K562 (cell line): ENCODE results near the gene SAMD10. TPM values are rescaled to one million over a fixed set of nuclear protein-coding genes. Genes with fewer than 3 reads are reported as not detected.

ENCODE experiments used
- ATAC-seq: fragments of 200-7000 bp; cut with Tn5 transposase; 3 replicates; pipeline ENCODE4 v1.9.1; 2020; ENCODE audit warnings: moderate library complexity
- BruUV-seq: library from RNA; stranded (reverse); fragments of 400-500 nt; replicated peaks from 2 replicates; lab custom pipeline; 2021; lab: Mats Ljungman, UMichigan
- CTCF ChIA-PET: fragments of 300-600 bp; formaldehyde crosslinking; extraction: SDS; loops from one replicate; lab custom pipeline; 2021; ENCODE audit warnings: low intra/inter-chr PET ratio; lab: Yijun Ruan, JAX
- POLR2A ChIA-PET: fragments of 300-600, 350-650 bp; sonication (Branson Sonifier 250); formaldehyde crosslinking; extraction: SDS; loops from one replicate; lab custom pipeline; 2021; ENCODE audit warnings: antibody characterized with exemption, inconsistent platforms; lab: Yijun Ruan, JAX
- DNase-seq, 4 experiments: peaks; one replicate each; pipeline versions ENCODE4 v3.0.0 to v3.0.0-alpha.2; 2011 to 2018; ENCODE audit warnings: low spot score in 3 of 4, mixed read lengths in 3 of 4; ENCODE audit errors: extremely low read depth in 1 of 4
- FAIRE-seq: peaks from 2 replicates; lab custom pipeline; 2011; peaks lifted over from hg19 to GRCh38; lab: Jason Lieb, UNC
- H2AFZ ChIP-seq: 2 replicates; pipeline ENCODE4 v1.6.0; 2011; ENCODE audit warnings: low read depth, low read length, control low read depth, inconsistent platforms
- H3K27ac ChIP-seq: fragments of 200-600 bp; 3 replicates; pipeline ENCODE4 v1.8.0; 2011; ENCODE audit warnings: low read depth, mild to moderate bottlenecking, control low read depth, inconsistent platforms, low read length, moderate library complexity, mixed read lengths; ENCODE audit errors: extremely low read depth
- H3K27me3 ChIP-seq, 2 experiments: fragments of 300-600 bp in 1 of 2; 2 replicates in 1 of 2; 3 replicates in 1 of 2; pipeline versions ENCODE4 v1.6.0 to v1.8.0; 2011; ENCODE audit warnings: inconsistent platforms in 2 of 2, low read length in 2 of 2, mild to moderate bottlenecking in 1 of 2, mixed read lengths in 1 of 2, moderate library complexity in 1 of 2; ENCODE audit not compliant: control insufficient read depth in 2 of 2, insufficient read depth in 2 of 2
- H3K36me3 ChIP-seq: fragments of 300-600 bp; 3 replicates; pipeline ENCODE4 v1.8.0; 2011; ENCODE audit warnings: mild to moderate bottlenecking, low read length, inconsistent platforms; ENCODE audit not compliant: control insufficient read depth, insufficient read depth
- H3K4me1 ChIP-seq, 2 experiments: fragments of 200-600 bp in 1 of 2; replicated peaks in 1 of 2; 2 replicates in 1 of 2; 3 replicates in 1 of 2; pipeline versions ENCODE4 v1.5.1 to v1.8.0; 2011; ENCODE audit warnings: inconsistent platforms in 2 of 2, low read length in 2 of 2, mild to moderate bottlenecking in 1 of 2, mixed read lengths in 1 of 2, moderate library complexity in 1 of 2; ENCODE audit not compliant: control insufficient read depth in 2 of 2, insufficient read depth in 2 of 2
- H3K4me2 ChIP-seq: 2 replicates; pipeline ENCODE4 v1.6.1; 2011; ENCODE audit warnings: low read length, control low read depth, inconsistent platforms, mixed read lengths; ENCODE audit not compliant: insufficient read depth
- H3K4me3 ChIP-seq: fragments of 200-600 bp; sonication (generic), shearing (Covaris generic); 2 replicates; pipeline ENCODE4 v1.5.1; 2016; ENCODE audit warnings: control low read depth, inconsistent platforms
- H3K79me2 ChIP-seq: fragments of 200-600 bp; 3 replicates; pipeline ENCODE4 v1.8.0; 2011; ENCODE audit warnings: low read length, inconsistent platforms; ENCODE audit not compliant: control insufficient read depth, insufficient read depth
- H3K9ac ChIP-seq, 2 experiments: 2 replicates each; pipeline versions ENCODE4 v1.6.0 to v1.6.1; 2011; ENCODE audit warnings: low read depth in 2 of 2, low read length in 2 of 2, control low read depth in 1 of 2, inconsistent platforms in 1 of 2, mild to moderate bottlenecking in 1 of 2, mixed read lengths in 1 of 2; ENCODE audit not compliant: insufficient read depth in 1 of 2
- H3K9me1 ChIP-seq: one replicate; pipeline ENCODE4 v1.6.0; 2011; ENCODE audit warnings: inconsistent platforms, mild to moderate bottlenecking, low read length, moderate library complexity; ENCODE audit not compliant: control insufficient read depth, insufficient read depth
- H3K9me3 ChIP-seq: replicated peaks from 2 replicates; pipeline ENCODE4 v1.5.1; 2011; ENCODE audit warnings: low read depth, low read length, inconsistent platforms; ENCODE audit not compliant: control insufficient read depth, insufficient read depth
- H4K20me1 ChIP-seq: replicated peaks from 2 replicates; pipeline ENCODE4 v1.6.1; 2011; ENCODE audit warnings: low read length, inconsistent platforms, mixed read lengths; ENCODE audit not compliant: control insufficient read depth, insufficient read depth
- ARHGAP35 ChIP-seq: fragments of 450-650 bp; IDR thresholded peaks from 2 replicates; pipeline ENCODE4 v1.6.1; 2018; ENCODE audit not compliant: partially characterized antibody
- BRD4 ChIP-seq: fragments of 200-600 bp; sonication (generic); IDR thresholded peaks from 2 replicates; pipeline ENCODE4 v1.6.1; 2017; ENCODE audit warnings: inconsistent platforms
- CAMTA2 ChIP-seq: fragments of 250-450 bp; sonication (Bioruptor Pico); conservative IDR thresholded peaks from 2 replicates; pipeline ENCODE4 v1.5.1; 2022
- CEBPG ChIP-seq, 3 experiments: fragments of 200-800 bp in 1 of 3; sonication (Bioruptor generic) in 1 of 3; sonication (generic) in 1 of 3; formaldehyde crosslinking in 1 of 3; IDR thresholded peaks in 2 of 3; conservative IDR thresholded peaks in 1 of 3; 2 replicates each; pipeline versions ENCODE4 v1.6.1 to v1.8.0; 2016 to 2022; ENCODE audit warnings: missing compliant biosample characterization in 2 of 3, missing genetic modification characterization in 2 of 3, mild to moderate bottlenecking in 1 of 3, missing genetic modification reagents in 1 of 3
- FOXA3 ChIP-seq, 2 experiments: fragments of 450-650 bp in 1 of 2; sonication (generic) in 1 of 2; formaldehyde crosslinking; IDR thresholded peaks in 1 of 2; conservative IDR thresholded peaks in 1 of 2; 2 replicates each; pipeline versions ENCODE4 v1.4.0 to v1.8.0; 2020 to 2022; ENCODE audit warnings: mild to moderate bottlenecking in 2 of 2, missing genetic modification reagents in 1 of 2
- GATA2 ChIP-seq: sonication (generic); formaldehyde crosslinking; IDR thresholded peaks from 2 replicates; pipeline ENCODE4 v1.4.0; 2020; ENCODE audit warnings: mild to moderate bottlenecking, missing genetic modification reagents
- HDAC1 ChIP-seq, 2 experiments: fragments of 450-650 bp; IDR thresholded peaks; 2 replicates each; pipeline ENCODE4 v1.6.1; 2016 to 2017; ENCODE audit warnings: inconsistent platforms in 1 of 2, mild to moderate bottlenecking in 1 of 2, moderate library complexity in 1 of 2
- HNRNPH1 ChIP-seq: fragments of 200-400 bp; formaldehyde crosslinking; optimal IDR thresholded peaks from 2 replicates; pipeline ENCODE3; 2017; ENCODE audit warnings: low read depth, mild to moderate bottlenecking, low read length, moderate library complexity
- MXI1 ChIP-seq: IDR thresholded peaks from 2 replicates; pipeline ENCODE4 v1.6.1; 2011; ENCODE audit warnings: low read depth, mild to moderate bottlenecking, improper control_type of control experiment, low read length
- NFATC3 ChIP-seq: fragments of 450-650 bp; IDR thresholded peaks from 2 replicates; pipeline ENCODE4 v1.6.1; 2017; ENCODE audit warnings: mild to moderate bottlenecking
- SAP30 ChIP-seq: fragments of 200-600 bp; sonication (generic); IDR thresholded peaks from 2 replicates; pipeline ENCODE4 v1.6.1; 2012; ENCODE audit warnings: borderline replicate concordance, low read depth, mild to moderate bottlenecking, moderate library complexity, low read length, control low read depth, inconsistent platforms; ENCODE audit not compliant: insufficient read depth, poor library complexity, severe bottlenecking
- SREBF1 ChIP-seq: fragments of 150-350 bp; IDR thresholded peaks from 2 replicates; pipeline ENCODE4 v1.6.1; 2014; ENCODE audit warnings: antibody characterized with exemption, low read depth, low read length, borderline replicate concordance
- STAT5B ChIP-seq: fragments of 250-450 bp; sonication (Bioruptor Pico); IDR thresholded peaks from 2 replicates; pipeline ENCODE4 v1.8.0; 2021; ENCODE audit warnings: mild to moderate bottlenecking, inconsistent platforms
- TEAD1 ChIP-seq, 2 experiments: fragments of 450-650 bp in 1 of 2; sonication (generic) in 1 of 2; formaldehyde crosslinking; IDR thresholded peaks; 2 replicates each; pipeline versions ENCODE4 v1.4.0 to v1.8.0; 2020 to 2022; ENCODE audit warnings: mild to moderate bottlenecking in 2 of 2, missing genetic modification reagents in 1 of 2
- TEAD4 ChIP-seq, 2 experiments: sonication (generic) in 1 of 2; formaldehyde crosslinking in 1 of 2; IDR thresholded peaks; 2 replicates each; pipeline versions ENCODE4 v1.6.1 to v1.8.0; 2012 to 2022; ENCODE audit warnings: borderline replicate concordance in 1 of 2, inconsistent platforms in 1 of 2, low read length in 1 of 2, mild to moderate bottlenecking in 1 of 2, missing genetic modification reagents in 1 of 2
- ZNF143 ChIP-seq: sonication (generic); formaldehyde crosslinking; IDR thresholded peaks from 2 replicates; pipeline ENCODE4 v1.9.0; 2022; ENCODE audit warnings: mild to moderate bottlenecking, missing genetic modification reagents
- ZNF24 ChIP-seq: fragments of 450-650 bp; IDR thresholded peaks from 2 replicates; pipeline ENCODE4 v1.6.1; 2016
- ZNF408 ChIP-seq: fragments of 250-450 bp; sonication (Bioruptor Pico); IDR thresholded peaks from 2 replicates; pipeline ENCODE4 v1.4.0; 2020; ENCODE audit warnings: low read depth, mild to moderate bottlenecking, moderate library complexity
- WGBS: fragments of 100-300 bp; shearing (Covaris generic); methylation state at CpG from one replicate; pipeline ENCODE4 v1.1.6; 2016; ENCODE audit warnings: low coverage, mixed read lengths; ENCODE audit not compliant: insufficient coverage; ENCODE audit errors: missing lambda C conversion rate; 5-methylcytosine and 5-hydroxymethylcytosine counted together
- in situ Hi-C: fragments of 300-500 bp; cut with MboI; formaldehyde crosslinking; loops from 4 replicates; pipeline ENCODE4 v1.15.0; 2018; ENCODE audit warnings: inconsistent platforms, mixed read lengths
- intact Hi-C: fragments of 100-400 bp; cut with micrococcal nuclease; formaldehyde crosslinking; loops from 2 replicates; pipeline ENCODE4 v1.14.2; 2022
- polyA plus RNA-seq, 8 experiments: library from polyadenylated mRNA; depleted of rRNA in 4 of 8; stranded (reverse) in 5 of 8; unstranded in 3 of 8; fragments of >200 nt; fragmentation: Nextera tagmentation in 2 of 8; fragmentation: Illumina TruSeq in 1 of 8; extraction: Ambion mirVana in 2 of 8; extraction: Trizol in 1 of 8; gene quantifications; 2 replicates each; pipeline versions ENCODE4 v1.2.1 to v1.2.3, GENCODE V29; 2011 to 2014; ENCODE audit warnings: inconsistent platforms in 1 of 8, missing spikeins in 1 of 8
- total RNA-seq, 7 experiments: library from RNA; depleted of rRNA in 6 of 7; stranded (reverse); fragments of >200 nt in 6 of 7; fragmentation: Illumina TruSeq in 2 of 7; extraction: Trizol in 2 of 7; gene quantifications; 2 replicates each; pipeline versions ENCODE4 v1.2.1 to v1.2.3, GENCODE V29; 2011 to 2021; ENCODE audit warnings: low replicate concordance in 1 of 7
- TF ChIP-seq, protein P1 (sequence below): fragments of 450-650 bp; conservative IDR thresholded peaks from 2 replicates; pipeline ENCODE4 v1.6.1; 2016; ENCODE audit warnings: missing genetic modification characterization, low read depth, mild to moderate bottlenecking, missing compliant biosample characterization, moderate library complexity
- TF ChIP-seq, protein P2 (sequence below): sonication (generic); formaldehyde crosslinking; IDR thresholded peaks from 2 replicates; pipeline ENCODE4 v1.5.0; 2020; ENCODE audit warnings: missing genetic modification reagents

Gene SAMD10
- total and polyA plus RNA-seq, 9 of the 15 experiments (the other 6 are each of a cell fraction or from before 2014, with no cell fraction given) = 0.37 to 15.2 (median 4.8) TPM

DNA sequence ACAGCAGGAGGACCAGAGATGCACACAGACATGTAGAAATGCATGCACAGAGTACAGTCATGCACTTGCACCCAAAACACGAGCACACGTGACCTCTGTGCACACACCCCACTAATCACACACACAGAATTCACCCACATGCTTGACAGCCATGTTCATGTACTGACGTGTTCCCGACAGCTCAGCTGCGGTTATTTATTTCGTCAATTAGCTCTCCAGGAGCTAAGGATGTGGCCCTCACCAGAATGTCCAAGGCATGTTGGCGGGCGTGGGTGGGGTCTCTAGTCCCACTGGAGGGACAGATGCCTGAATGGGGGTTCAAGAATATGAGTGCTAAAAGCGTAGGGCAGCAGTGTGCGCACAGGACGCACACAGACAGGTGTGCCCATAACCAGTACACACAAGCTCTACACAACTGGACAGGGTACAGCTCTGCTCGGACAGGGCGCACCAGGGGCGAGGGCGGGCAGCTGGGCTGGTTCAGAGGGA, 919 bp upstream of the SAMD10 start:
- Histone ChIP-seq H3K9me3 (no peaks in the 10 kb centered on the region), H3K9me1 (peaks cover 3% of the 10 kb centered on the region), H3K4me2 (peak overlapping the region; percentile 99), H3K36me3 (peaks cover 31% of the 10 kb centered on the region; the same call in 2 of the 3 replicates), H3K9ac (peak overlapping the region; percentile 86 to 92), H4K20me1 (no peaks in the 10 kb centered on the region), H2AFZ (peak overlapping the region; percentile 83), H3K79me2 (peaks cover 34% of the 10 kb centered on the region), H3K4me3 (peak overlapping the region; percentile 100), H3K4me1 (peaks cover 24 to 50% of the 10 kb centered on the region in 2 experiments), H3K27me3 (no peaks in the 10 kb centered on the region), H3K27ac (peak overlapping the region; percentile 68)
- BruUV-seq = no TSS peak
- 64% methylated on average over 15 of the region's 15 CpGs for WGBS
- ChIA-PET CTCF (interaction anchor here (1.2 kb wide), 1 partner anchor 58 kb away, joined by 3 read pairs; no protein-coding TSS in a partner anchor), POLR2A (interaction anchor here (0.6 to 1.4 kb wide), 8 partner anchors 10 to 442 kb away, joined by 3 to 4 read pairs (median 4); no protein-coding TSS in a partner anchor)
- intact Hi-C loops = no loop called here
- DNase-seq = no peak
- peak; percentile 42 for ATAC-seq
- FAIRE-seq = peak; percentile 79
- in situ Hi-C loops = no loop called here
- TF ChIP-seq CEBPG (CRISPR knock-in tag; IDR thresholded peaks at IDR 0.05) (0 out of 2 replicates have a peak, but pooled peaks have one; percentile 7), CEBPG (tag; conservative IDR thresholded peaks at IDR 0.05 in 1 of 2, IDR thresholded peaks at IDR 0.05 in 1 of 2) (no peak), MXI1 (no peak), ARHGAP35 (no peak), CAMTA2 (CRISPR knock-in tag) (no peak), ZNF143 (peak; percentile 19; the same call in 1 of the 2 replicates), TEAD1 (CRISPR knock-in tag; IDR thresholded peaks at IDR 0.05) (peak in 1 of 2 experiments; percentile 15; a peak in 1 of 4 replicates), NFATC3 (no peak), HNRNPH1 (no peak), HDAC1 (IDR thresholded peaks at IDR 0.05) (no peak), FOXA3 (CRISPR knock-in tag; conservative IDR thresholded peaks at IDR 0.05 in 1 of 2, IDR thresholded peaks at IDR 0.05 in 1 of 2) (peak in 1 of 2 experiments; percentile 68; a peak in 1 of 4 replicates), ZNF24 (no peak), STAT5B (CRISPR knock-in tag) (no peak), SAP30 (peak; percentile 22), GATA2 (CRISPR knock-in tag) (no peak), SREBF1 (no peak), ZNF408 (CRISPR knock-in tag) (no peak), TEAD4 (IDR thresholded peaks at IDR 0.05; ENCODE audit: low read length) (no peak; the same call in 1 of the 2 replicates), TEAD4 (CRISPR knock-in tag; IDR thresholded peaks at IDR 0.05; ENCODE audit: borderline replicate concordance) (0 out of 2 replicates have a peak, but pooled peaks have one; percentile 13), BRD4 (no peak)
- TF ChIP-seq, protein P1, sequence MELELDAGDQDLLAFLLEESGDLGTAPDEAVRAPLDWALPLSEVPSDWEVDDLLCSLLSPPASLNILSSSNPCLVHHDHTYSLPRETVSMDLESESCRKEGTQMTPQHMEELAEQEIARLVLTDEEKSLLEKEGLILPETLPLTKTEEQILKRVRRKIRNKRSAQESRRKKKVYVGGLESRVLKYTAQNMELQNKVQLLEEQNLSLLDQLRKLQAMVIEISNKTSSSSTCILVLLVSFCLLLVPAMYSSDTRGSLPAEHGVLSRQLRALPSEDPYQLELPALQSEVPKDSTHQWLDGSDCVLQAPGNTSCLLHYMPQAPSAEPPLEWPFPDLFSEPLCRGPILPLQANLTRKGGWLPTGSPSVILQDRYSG (tag) = no peak
- TF ChIP-seq, protein P2, sequence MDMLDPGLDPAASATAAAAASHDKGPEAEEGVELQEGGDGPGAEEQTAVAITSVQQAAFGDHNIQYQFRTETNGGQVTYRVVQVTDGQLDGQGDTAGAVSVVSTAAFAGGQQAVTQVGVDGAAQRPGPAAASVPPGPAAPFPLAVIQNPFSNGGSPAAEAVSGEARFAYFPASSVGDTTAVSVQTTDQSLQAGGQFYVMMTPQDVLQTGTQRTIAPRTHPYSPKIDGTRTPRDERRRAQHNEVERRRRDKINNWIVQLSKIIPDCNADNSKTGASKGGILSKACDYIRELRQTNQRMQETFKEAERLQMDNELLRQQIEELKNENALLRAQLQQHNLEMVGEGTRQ (CRISPR knock-in tag) = peak; percentile 38; the same call in 1 of the 2 replicates
